Uterus (tissue), 2 donors: ENCODE data around the gene TMEM131.

Experiments used
- CTCF ChIP-seq, 4 experiments: fragments of 200-600 bp in 2 of 4; fragments of 450-650 bp in 2 of 4; sonication (generic) in 2 of 4; IDR thresholded peaks; one replicate each; pipeline ENCODE4 v1.5.1; 2016 to 2019; ENCODE audit warnings: antibody characterized with exemption in 4 of 4, mild to moderate bottlenecking in 2 of 4, moderate library complexity in 1 of 4
- POLR2A ChIP-seq, 2 donors: fragments of 450-650 bp; IDR thresholded peaks; one replicate each; pipeline ENCODE4 v1.6.1; 2016; ENCODE audit warnings: antibody characterized with exemption in 2 of 2, mild to moderate bottlenecking in 1 of 2, moderate library complexity in 1 of 2

- TF ChIP-seq CTCF (IDR thresholded peaks at IDR 0.05) (no peak), POLR2A (IDR thresholded peaks at IDR 0.05) (no peak)
Observed at GRCh38 chr2:97928591-97928990, 67.2 kb downstream of the TMEM131 start.
